Osteoblast (primary cell): ENCODE data around the gene SRP54. TPM values are rescaled to one million over a fixed set of nuclear protein-coding genes. Genes with fewer than 3 reads are reported as not detected.

Source experiments
- DNase-seq: peaks from one replicate; pipeline ENCODE4 v3.0.0; 2011; ENCODE audit warnings: low spot score, mixed read lengths; ENCODE audit not compliant: insufficient read length; ENCODE audit errors: missing footprints
- H2AFZ ChIP-seq: 2 replicates; pipeline ENCODE4 v1.6.0; 2011; ENCODE audit warnings: mild to moderate bottlenecking, low read length
- H3K27ac ChIP-seq: 2 replicates; pipeline ENCODE4 v1.5.1; 2011; ENCODE audit warnings: mild to moderate bottlenecking, low read depth, low read length, moderate library complexity
- H3K27me3 ChIP-seq: 2 replicates; pipeline ENCODE4 v1.6.0; 2012; ENCODE audit warnings: mild to moderate bottlenecking, control low read depth, inconsistent platforms, low read length, moderate library complexity; ENCODE audit not compliant: insufficient read depth
- H3K36me3 ChIP-seq: 2 replicates; pipeline ENCODE4 v1.5.1; 2011; ENCODE audit warnings: mild to moderate bottlenecking, low read length, control low read depth, moderate library complexity; ENCODE audit not compliant: insufficient read depth
- H3K4me1 ChIP-seq: 2 replicates; pipeline ENCODE4 v1.5.1; 2011; ENCODE audit warnings: mild to moderate bottlenecking, low read length, control low read depth, moderate library complexity; ENCODE audit not compliant: insufficient read depth
- H3K4me2 ChIP-seq: 2 replicates; pipeline ENCODE4 v1.6.0; 2011; ENCODE audit warnings: mild to moderate bottlenecking, low read length; ENCODE audit not compliant: insufficient read depth
- H3K4me3 ChIP-seq: fragments of 200-600 bp; sonication (generic); 3 replicates; pipeline ENCODE4 v1.5.1; 2012; ENCODE audit warnings: mild to moderate bottlenecking, low read length, inconsistent platforms; ENCODE audit not compliant: insufficient read depth
- H3K79me2 ChIP-seq: 2 replicates; pipeline ENCODE4 v1.6.0; 2012; ENCODE audit warnings: mild to moderate bottlenecking, low read length, control low read depth, inconsistent platforms; ENCODE audit not compliant: insufficient read depth
- H3K9me3 ChIP-seq: 2 replicates; pipeline ENCODE4 v1.5.1; 2011; ENCODE audit warnings: low read depth, low read length, control low read depth
- H4K20me1 ChIP-seq: 2 replicates; pipeline ENCODE4 v1.6.0; 2012; ENCODE audit warnings: mild to moderate bottlenecking, low read length, control low read depth; ENCODE audit not compliant: insufficient read depth
- CTCF ChIP-seq: IDR thresholded peaks from 2 replicates; pipeline ENCODE4 v1.5.1; 2011; ENCODE audit warnings: mild to moderate bottlenecking, low read depth, low read length, moderate library complexity; ENCODE audit errors: extremely low read depth
- total RNA-seq: library from RNA; depleted of rRNA; stranded (reverse); fragments of >200 nt; gene quantifications from 2 replicates; pipeline ENCODE4 v1.2.3, GENCODE V29; 2012

SRP54 gene
- total RNA-seq, 1 donor = 72.0 TPM

- Histone ChIP-seq H3K27me3 (no peaks in the 10 kb centered on the region), H3K36me3 (peaks cover 9% of the 10 kb centered on the region), H4K20me1 (peaks cover 16% of the 10 kb centered on the region), H3K27ac (no peak overlapping the region), H3K9me3 (no peaks in the 10 kb centered on the region), H3K4me2 (no peak overlapping the region), H3K79me2 (peaks cover 74% of the 10 kb centered on the region), H3K4me1 (no peaks in the 10 kb centered on the region), H3K4me3 (no peak overlapping the region), H2AFZ (no peak overlapping the region)
- TF ChIP-seq CTCF = no peak
- no peak for DNase-seq
Measured at GRCh38 chr14:34994668-34995067, 11.9 kb downstream of the SRP54 start.

GRCh38 chr14:34997762-34998161 is 15.0 kb downstream of the SRP54 start:
- H3K27me3 ChIP-seq = no peaks in the 10 kb centered on the region
- no peaks in the 10 kb centered on the region for H3K9me3 ChIP-seq
- peaks cover 17% of the 10 kb centered on the region for H3K36me3 ChIP-seq
- no peak overlapping the region for H3K4me2 ChIP-seq
- H3K79me2 ChIP-seq = peaks cover 46% of the 10 kb centered on the region
- peaks cover 4% of the 10 kb centered on the region for H4K20me1 ChIP-seq
- H3K4me3 ChIP-seq = no peak overlapping the region
- TF ChIP-seq CTCF = no peak
- no peak overlapping the region for H3K27ac ChIP-seq
- no peak for DNase-seq
- no peaks in the 10 kb centered on the region for H3K4me1 ChIP-seq
- no peak overlapping the region for H2AFZ ChIP-seq

- Histone ChIP-seq H3K27ac (no peak overlapping the region), H3K4me3 (no peak overlapping the region), H3K9me3 (no peaks in the 10 kb centered on the region), H2AFZ (no peak overlapping the region), H3K79me2 (peaks cover 29% of the 10 kb centered on the region), H3K36me3 (peaks cover 21% of the 10 kb centered on the region), H3K4me2 (no peak overlapping the region), H4K20me1 (peaks cover 6% of the 10 kb centered on the region), H3K4me1 (no peaks in the 10 kb centered on the region), H3K27me3 (no peaks in the 10 kb centered on the region)
- TF ChIP-seq CTCF = no peak
- no peak for DNase-seq
Measured at GRCh38 chr14:34999500-34999899, 16.7 kb downstream of the SRP54 start.

GRCh38 chr14:35001621-35002020 is 18.8 kb downstream of the SRP54 start:
- Histone ChIP-seq H3K27me3 (no peaks in the 10 kb centered on the region), H3K4me1 (no peaks in the 10 kb centered on the region), H3K4me2 (no peak overlapping the region), H3K9me3 (no peaks in the 10 kb centered on the region), H3K4me3 (no peak overlapping the region), H3K36me3 (peaks cover 30% of the 10 kb centered on the region), H3K79me2 (peaks cover 15% of the 10 kb centered on the region), H4K20me1 (peaks cover 2% of the 10 kb centered on the region), H2AFZ (no peak overlapping the region), H3K27ac (no peak overlapping the region)
- no peak for DNase-seq
- TF ChIP-seq CTCF = no peak
